Activated CD4-positive, alpha-beta T cell treated with anti-CD3 and anti-CD28 coated beads for 1 hour (primary cell): ENCODE results near the gene CUL9.
A peak's percentile ranks its signal among the peaks of the same experiment; 100 is the strongest.
"Not testable (repeated sequence)": the region's sequence is repeated elsewhere in the genome, so short reads cannot be mapped to it uniquely, and the experiment has no call there.

Experiments used
- DNase-seq: peaks from one replicate; pipeline ENCODE4 v3.0.0-alpha.2; 2020

The CUL9 gene

DNA sequence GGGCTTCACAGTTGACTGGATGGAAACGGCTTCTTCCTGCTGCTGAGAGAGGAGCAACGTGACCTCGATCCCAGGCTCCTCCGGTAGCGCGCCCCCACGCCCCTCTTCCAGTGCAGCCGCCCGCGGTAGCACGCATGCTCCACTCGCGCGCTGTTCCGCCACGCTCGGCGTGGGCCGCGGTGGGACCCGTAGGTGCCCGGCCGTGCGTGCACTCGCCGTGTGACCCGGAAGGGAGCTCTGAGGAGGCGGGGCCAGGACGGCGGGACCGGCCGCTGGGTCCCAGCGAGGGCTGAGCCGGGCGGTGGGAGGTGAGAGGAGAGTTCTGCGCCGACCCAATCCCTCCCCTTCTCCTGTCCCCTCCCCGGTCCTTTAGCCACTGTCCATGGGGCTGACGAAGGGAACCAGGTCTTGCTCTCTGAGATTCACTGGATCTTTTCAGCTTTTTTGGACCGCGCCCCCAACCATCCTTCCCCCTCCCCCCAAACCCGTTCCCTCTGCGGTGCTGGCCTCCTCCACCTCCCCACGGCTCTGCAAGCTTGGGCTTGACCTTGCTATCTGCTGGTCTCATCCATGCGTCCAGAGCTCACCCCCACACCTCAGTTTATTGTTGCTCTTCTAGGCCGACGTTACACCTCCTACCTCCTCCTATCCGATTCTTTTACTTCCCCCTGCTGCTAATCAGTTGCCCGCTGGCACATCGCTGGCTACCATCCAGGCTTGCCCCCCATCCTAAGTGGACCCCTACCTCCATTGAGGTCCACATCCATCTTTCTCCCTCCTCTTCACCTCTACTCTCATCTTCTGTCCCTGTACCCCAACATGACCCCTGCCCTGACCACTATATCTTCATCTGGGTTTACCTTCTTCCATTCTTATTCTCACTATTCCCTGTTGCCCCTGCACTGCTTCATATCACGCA is at the start of gene CUL9:
Gene CUL9, plus strand, starts transcription at position 255 of the 919 bp plus-strand sequence. CDS start 2,115 bp downstream, outside the sequence.
- peak; percentile 59 for DNase-seq

DNA sequence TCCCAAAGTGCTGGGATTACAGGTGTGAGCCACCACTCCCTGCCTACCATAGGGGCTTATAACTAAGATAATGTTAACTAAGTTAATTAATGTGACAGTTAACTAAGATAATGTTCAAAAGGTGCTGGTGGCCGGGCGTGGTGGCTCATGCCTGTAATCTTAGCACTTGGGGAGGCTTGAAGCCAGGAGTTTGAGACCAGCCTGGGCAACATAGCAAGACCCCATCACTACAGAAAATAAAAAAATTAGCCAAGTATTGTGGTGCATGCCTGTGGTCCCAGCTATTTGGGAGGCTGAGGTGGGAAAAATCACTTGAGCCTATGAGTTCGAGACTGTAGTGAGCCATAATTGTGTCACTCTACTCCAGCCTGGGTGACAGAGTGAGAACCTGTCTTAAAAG is 43.7 kb upstream of the CUL9 start:
- DNase-seq, result no peak

DNA sequence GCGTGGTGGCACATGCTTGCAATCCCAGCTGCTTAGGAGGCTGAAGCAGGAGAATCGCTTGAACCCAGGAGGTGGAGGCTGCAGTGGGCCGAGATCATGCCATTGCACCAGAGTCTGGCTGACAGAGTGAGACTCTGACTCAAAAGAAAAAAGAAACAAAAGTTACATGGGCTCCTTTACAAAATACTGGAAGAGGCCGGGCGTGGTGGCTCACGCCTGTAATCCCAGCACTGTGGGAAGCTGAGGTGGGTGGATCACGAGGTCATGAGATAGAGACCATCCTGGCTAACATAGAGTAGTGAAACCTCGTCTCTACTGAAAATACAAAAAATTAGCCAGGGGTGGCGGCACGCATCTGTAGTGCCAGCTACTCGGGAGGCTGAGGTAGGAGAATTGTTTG is 42.0 kb upstream of the CUL9 start:
- DNase-seq, result not testable (repeated sequence)

DNA sequence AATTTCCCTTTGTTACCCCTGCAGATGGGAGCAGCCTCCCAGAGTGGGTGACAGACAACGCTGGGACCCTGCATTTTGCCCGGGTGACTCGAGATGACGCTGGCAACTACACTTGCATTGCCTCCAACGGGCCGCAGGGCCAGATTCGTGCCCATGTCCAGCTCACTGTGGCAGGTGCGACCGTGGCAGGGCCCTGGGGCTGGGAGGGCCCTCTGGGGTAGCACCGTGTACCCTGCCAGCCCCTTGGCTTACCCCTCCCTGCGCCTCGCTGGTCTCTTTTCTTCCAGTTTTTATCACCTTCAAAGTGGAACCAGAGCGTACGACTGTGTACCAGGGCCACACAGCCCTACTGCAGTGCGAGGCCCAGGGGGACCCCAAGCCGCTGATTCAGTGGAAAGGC is 40.4 kb upstream of the CUL9 start:
- no peak for DNase-seq

DNA sequence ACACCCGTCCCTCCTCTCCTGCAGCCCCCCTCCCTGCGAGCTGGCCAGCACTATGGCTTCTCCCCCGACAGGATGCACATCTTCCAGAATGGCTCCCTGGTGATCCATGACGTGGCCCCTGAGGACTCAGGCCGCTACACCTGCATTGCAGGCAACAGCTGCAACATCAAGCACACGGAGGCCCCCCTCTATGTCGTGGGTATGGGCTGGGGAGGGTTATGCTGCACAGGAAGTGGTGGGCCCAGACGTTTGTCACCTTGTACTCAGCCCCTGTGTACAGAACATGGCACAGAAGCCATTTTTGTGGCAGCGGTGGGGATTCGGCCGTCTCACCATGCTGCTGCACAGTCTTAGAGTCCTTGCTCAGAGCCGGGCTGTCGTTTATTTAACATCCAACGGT is 39.9 kb upstream of the CUL9 start:
- no peak for DNase-seq

DNA sequence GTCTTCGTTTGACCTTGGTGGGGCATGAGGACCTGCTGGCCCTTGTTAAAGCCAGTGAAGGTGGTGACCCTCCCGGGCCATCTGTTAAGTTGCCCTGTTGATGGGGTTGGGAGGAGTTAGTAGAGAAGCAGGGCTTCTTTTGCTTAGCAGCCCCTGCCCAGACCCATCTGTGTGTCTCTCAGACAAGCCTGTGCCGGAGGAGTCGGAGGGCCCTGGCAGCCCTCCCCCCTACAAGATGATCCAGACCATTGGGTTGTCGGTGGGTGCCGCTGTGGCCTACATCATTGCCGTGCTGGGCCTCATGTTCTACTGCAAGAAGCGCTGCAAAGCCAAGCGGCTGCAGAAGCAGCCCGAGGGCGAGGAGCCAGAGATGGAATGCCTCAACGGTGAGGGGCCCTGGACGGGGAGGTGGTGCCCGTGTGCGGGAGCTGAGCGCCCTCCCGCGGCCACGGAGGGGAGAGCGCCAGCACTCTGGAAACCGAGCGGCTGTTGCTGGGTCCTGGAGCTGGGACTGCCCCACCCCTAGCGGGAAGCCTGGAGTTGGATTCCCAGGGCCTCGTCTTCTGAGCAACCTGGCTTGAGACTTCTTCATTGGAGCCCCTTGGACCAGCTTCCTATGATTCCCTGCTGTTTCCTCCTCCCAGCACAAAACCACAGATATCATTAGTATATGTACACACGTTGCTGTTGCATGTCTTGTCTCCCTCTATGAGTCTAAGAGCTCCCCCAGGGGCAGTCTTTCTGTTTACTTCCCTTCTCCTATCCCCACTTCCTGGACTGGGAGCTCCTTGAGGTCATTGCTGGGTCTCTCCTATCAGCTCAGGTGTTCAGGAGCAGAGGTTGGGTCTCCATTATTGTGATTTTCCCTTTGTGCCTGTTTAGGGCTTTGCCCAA is 38.5 kb upstream of the CUL9 start:
- DNase-seq, result peak; percentile 59

DNA sequence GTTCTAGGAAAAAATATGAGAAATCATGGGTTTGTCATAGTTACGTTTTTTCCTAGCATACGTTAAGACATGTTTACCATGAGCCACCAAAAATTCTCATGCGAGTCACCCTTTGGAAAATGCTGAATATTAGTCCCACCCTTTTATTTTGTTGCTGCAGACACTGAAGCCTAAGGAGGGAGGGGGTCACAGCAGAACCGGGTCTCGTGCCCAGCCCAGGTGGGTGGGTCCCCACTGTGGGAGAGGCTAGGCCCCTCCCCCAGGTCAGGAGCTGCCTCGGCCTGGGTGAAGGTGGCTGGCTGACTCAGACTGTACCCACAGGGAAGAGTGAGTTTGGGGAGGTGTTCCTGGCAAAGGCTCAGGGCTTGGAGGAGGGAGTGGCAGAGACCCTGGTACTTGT is 37.1 kb upstream of the CUL9 start:
- no peak for DNase-seq

DNA sequence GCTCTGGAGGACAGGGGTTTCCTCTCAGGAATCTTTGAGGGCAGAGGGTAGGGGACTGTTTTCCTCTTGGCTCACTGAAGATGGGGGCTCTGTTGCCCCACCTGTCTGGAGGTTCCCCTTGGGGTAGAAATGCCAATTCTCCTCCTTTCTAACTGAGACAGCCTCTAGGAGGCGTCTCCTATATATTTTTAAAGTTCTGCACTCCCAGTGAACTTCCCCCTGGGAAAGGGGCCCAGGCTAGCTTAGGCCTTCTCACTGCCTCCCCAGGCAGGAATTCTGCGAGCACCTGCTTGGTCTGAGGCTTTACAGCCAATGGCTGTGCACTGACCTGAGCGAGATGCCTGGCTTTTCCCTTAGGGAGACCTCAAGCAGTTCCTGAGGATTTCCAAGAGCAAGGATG is 35.7 kb upstream of the CUL9 start:
- DNase-seq, result no peak

DNA sequence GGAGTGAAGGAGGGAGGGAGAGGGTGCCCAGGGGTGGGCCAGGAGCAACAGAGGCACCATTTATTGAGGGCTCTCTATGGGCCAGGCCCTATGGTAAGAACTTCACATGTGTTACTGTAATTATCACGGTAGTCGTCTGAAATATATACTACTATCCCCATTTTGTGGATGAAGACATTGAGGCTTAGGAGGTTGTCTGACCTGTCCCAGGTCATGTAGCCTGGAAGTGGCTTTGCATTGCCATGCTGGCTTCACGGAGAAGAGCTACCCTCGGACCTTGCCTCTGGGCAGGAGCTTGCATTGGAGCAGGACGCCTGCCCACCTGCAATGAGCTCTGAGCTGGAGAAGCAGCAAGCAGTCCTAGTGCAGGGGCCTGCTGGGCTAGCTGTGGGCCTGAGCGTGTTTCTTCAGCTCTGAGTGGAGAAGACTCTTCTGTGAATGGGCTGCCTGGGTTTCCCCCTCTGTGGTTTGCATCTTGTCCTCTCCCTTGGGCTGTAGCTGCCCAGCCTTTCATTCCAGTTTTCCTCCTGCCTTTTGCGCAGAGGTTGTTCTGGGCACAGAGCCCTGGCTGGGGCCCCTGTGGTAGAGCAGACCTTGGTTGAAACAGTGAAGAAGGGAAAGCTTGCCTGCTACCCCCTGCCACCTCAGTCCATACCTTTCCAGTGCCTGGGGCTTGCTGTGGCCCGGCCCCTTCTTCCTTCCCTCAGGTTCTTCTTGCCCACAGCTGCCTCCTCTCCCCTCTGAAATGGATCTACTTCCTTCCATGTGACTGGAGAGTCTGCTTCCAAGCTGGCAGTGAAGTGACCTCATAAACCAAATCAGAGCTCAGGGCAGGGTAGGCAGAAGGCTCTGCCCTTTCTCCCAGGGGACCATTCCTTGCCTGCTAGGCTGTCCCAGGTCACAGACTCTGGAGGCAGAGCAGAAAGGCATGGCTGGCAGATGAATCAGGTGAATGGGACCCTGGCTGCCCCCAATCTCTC is 35.0 kb upstream of the CUL9 start:
- DNase-seq, result no peak

DNA sequence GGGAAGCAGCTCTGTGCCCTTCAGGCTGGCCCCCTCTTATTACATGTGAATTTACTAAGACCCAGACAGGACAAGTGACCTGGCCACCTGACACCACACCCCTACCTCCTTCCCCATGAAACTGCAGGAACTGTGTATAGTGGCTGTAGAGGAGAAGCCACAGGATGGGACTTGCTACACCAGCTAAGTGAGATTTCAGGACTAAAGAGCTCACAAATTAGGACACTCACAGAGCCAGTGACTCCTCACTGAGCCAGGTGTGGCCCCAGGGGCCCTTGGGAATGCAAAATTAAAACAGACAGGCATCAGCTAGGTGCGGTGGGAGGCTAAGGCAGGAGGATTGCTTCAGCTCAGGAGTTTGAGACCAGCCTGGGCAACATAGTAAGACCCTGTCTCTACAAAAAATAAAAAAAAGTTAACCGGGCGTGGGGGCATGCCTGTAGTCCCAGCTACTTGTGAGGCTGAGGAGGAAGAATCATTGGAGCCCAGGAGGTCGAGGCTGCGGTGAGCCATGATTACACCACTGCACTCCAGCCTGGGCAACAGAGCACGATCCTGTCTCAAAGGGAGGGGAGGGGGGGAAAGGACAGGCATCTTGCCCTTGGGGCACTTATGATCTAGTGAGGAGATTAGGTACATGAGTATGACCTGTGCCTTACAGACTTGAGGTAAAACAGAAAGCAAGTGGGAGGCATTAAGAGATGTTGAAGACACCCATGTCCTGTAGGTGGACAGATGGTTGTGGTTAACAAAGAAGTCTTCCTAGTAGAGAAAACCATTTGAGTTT is 34.1 kb upstream of the CUL9 start:
- DNase-seq, result no peak

DNA sequence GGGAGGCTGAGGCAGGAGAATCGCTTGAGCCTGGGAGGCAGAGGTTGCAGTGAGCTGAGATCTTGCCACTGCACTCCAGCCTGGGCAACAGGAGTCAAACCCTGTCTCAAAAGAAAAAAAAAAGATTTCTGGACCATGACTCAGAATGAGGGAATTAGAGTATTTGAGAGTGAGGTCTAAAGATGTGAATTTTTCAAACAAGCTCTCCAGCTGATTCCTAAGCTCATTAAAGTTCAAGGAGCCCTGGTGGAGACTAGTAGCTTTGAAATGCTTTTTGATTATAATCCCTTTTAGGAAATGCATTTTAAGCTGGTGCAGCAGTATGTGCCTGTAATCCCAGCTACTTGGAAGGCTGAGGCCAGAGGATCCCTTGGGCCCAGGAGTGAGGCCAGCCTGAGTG is 32.7 kb upstream of the CUL9 start:
- DNase-seq, result no peak

DNA sequence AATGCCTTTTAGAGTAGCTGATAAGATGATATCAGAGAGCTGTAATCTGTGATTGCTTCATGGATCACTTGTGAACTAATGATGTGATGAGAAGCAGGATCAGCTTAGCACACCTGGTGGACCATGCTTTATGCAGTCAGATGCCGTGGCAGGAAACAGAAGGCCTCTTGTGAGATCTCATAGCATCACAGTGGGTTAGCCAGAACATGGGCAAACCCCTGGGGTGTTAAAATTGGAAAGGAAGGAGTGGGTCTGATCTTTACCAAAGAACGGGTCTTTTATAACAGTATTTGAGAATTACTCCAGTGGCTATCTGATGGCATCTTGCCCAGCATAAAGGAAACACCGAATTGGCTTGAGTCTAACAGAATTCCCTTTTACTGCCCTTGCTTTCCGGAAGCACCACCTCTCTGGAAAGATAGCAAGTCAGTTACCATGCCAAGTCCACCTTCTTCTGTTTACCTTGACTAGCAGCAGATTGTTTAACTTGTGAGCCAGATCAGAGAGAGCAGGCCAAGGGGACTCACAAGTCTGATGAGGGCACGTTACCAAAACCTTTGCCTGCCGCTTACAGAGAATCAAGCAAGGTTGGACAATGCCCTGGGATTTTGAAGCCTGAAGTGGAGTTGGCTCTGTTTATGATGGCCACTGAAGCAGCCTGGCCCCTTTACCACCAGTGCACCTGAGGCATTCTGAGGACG is 31.8 kb upstream of the CUL9 start:
- DNase-seq, result no peak

DNA sequence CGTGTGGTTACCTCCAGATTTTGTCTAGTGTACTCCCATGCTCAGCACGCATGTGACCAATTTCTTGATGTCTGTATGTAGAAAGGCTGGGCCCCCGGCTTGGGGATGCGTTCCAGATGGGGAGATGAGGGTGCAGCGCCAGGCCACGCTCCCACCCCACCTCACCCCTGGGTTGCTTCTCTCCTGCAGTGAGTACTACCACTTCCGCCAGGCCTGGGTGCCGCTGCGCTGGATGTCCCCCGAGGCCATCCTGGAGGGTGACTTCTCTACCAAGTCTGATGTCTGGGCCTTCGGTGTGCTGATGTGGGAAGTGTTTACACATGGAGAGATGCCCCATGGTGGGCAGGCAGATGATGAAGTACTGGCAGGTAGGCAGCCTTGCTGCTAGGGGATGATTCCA is 22.4 kb upstream of the CUL9 start:
- no peak for DNase-seq

DNA sequence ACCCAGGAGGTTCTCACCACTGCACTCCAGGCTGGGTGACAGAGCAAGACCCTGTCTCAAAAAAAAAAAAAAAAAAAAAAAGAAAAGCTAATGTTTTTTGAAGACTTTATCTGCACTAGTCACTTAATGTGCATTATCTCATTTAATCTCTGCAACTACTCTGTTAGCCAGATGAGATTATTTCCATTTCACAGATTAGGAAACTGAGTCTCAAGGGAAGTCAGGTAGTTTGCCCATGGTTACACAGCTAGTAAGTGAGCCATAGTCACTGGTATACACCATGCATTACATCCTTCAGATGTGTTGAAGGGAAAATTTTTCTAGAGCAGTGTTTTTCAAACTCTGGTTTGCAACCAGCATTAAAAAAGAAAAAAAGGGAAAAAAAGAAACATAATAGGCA is 18.1 kb upstream of the CUL9 start:
- no peak for DNase-seq

DNA sequence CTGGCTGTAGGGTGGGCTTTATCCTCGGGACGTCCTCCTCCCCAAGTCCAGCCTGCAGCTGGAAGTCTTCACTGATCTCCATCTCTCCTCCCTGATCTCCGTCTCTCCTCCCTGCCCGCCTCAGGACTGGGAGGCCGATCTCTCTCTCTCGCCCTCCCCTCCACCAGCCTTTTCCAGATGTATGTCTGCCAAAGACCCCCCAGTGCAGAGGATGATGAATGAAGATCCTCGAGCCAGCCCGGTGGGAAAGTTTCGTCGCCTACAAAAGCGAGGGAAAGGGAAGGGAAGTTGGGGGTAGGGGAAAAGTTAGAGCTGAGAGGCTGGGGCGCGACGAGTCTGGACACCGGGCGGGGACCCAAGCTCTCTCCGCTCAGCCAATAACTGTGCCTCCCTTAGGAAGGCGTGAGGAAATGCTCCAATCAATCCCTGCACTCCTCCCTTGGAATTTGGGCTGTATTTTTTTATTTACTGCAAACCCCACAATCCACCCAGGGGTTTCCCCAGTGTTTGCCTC is 11.5 kb upstream of the CUL9 start:
- no peak for DNase-seq

DNA sequence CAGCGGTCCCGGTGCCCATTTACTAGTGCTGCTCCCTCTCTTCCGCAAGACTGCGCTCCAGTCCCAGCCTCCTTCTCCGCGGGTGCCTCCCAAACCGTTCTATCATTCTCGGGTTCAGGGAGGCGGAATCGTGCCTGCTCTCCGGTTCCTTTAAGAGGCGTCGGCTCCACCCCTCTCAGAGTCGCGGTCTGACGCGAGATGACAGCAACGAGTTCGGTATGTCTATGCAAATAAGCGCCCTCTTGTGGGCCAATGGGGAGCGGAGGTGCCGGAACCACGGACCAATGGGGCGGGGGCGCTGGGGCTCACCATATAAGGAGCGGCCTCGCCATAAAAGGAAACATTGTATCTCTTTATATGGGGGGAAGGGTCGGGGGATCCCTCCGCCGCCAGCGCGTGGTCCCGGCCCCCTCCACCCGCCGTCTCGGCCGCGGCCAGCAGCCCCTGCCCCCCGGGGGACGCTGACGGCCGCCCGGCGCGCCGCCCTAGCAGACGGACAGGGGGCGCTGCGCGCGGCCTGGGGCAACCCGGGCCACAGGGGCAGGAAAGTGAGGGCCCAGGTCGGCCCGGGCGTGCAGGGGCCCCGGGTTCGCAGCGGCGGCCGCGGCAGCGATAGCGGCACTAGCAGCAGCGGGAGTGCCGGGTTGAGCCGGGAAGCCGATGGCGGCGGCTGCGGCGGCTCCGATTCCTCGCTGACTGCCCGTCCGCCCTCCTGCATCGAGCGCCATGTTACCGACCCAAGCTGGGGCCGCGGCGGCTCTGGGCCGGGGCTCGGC is 10.9 kb upstream of the CUL9 start, which contains the start of gene SRF:
Gene SRF, plus strand, starts transcription at position 339 of the 776 bp plus-strand sequence. Its CDS starts 388 bp downstream, at position 727.
- DNase-seq, result peak; percentile 98

DNA sequence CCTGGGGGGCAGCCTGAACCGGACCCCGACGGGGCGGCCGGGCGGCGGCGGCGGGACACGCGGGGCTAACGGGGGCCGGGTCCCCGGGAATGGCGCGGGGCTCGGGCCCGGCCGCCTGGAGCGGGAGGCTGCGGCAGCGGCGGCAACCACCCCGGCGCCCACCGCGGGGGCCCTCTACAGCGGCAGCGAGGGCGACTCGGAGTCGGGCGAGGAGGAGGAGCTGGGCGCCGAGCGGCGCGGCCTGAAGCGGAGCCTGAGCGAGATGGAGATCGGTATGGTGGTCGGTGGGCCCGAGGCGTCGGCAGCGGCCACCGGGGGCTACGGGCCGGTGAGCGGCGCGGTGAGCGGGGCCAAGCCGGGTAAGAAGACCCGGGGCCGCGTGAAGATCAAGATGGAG is 10.3 kb upstream of the CUL9 start:
- peak; percentile 22 for DNase-seq

DNA sequence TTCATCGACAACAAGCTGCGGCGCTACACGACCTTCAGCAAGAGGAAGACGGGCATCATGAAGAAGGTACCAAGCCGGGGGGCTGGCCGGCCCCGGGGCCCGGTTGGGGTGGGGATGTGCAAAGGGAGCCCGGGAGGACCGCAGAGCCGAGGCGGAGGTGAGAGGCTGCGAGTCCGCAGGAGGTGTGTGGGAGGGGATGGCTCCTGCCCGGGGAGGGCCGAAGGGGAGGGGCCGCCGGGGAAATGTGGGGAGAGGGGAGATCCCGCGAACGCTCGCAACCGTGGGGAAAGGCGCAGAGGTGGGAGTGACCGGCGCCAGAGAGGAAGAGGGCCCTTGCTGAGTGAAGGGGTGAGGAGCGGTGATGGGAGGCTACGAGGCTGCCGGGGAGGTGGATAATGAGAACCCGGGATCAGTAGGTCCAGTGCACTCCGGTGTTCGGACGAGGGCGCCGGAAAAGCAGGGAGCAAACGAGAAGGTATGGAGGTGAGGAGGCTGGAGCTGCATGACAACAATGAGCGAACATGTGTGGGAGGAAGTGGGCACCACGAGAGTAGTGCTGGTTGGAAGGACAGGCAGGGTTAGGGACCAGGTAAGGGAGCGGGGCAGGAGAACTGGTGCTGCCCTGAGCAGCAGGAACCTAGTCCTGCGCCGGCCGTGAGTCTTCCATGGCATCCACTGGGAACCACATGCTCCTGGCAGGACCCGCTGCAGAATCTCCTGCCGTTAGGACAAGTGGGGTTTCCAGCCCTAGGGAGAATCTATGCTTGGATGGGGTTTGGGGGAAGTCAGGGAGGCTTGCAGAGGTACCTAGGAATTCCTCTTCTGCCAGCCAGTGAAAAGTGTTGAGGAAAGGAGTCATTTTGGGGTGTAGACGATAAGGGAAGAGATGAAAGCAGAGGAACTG is 9.6 kb upstream of the CUL9 start:
- peak; percentile 31 for DNase-seq
